Ovary (tissue), 9 donors: ENCODE measurements around the gene MARK3. TPM values are rescaled to one million over a fixed set of nuclear protein-coding genes. Genes with fewer than 3 reads are reported as not detected.

ENCODE experiments used
- DNase-seq, 5 donors: peaks; one replicate each; pipeline ENCODE4 v3.0.0-alpha.2; 2019 to 2020
- H3K27ac ChIP-seq, 2 donors: fragments of 200-600 bp; one replicate each; pipeline versions ENCODE4 v1.5.1 to v1.8.0; 2019 to 2022
- H3K27me3 ChIP-seq: fragments of 200-600 bp; one replicate; pipeline ENCODE4 v1.8.0; 2022
- H3K36me3 ChIP-seq: fragments of 200-600 bp; sonication (generic); one replicate; pipeline ENCODE4 v1.5.1; 2019
- H3K4me1 ChIP-seq: one replicate; pipeline ENCODE4 v1.8.1; 2013; ENCODE audit warnings: mild to moderate bottlenecking, moderate library complexity; ENCODE audit not compliant: insufficient read depth
- H3K4me3 ChIP-seq: fragments of 200-600 bp; sonication (generic); one replicate; pipeline ENCODE4 v1.5.1; 2017
- H3K9me3 ChIP-seq, 2 donors: fragments of 200-600 bp in 1 of 2; sonication (generic) in 1 of 2; one replicate each; pipeline versions ENCODE4 v1.5.1 to v1.8.1; 2013 to 2019; ENCODE audit warnings: mild to moderate bottlenecking in 1 of 2, moderate library complexity in 1 of 2
- CTCF ChIP-seq, 3 donors: fragments of 450-650 bp in 2 of 3; fragments of 200-600 bp in 1 of 3; IDR thresholded peaks; one replicate each; pipeline versions ENCODE4 v1.5.1 to v1.8.0; 2016 to 2022; ENCODE audit warnings: antibody characterized with exemption in 3 of 3, mild to moderate bottlenecking in 1 of 3
- EP300 ChIP-seq: sonication (generic); formaldehyde crosslinking; IDR thresholded peaks from one replicate; pipeline ENCODE4 v1.6.1; 2017; ENCODE audit warnings: antibody characterized with exemption
- POLR2A ChIP-seq: fragments of 450-650 bp; IDR thresholded peaks from one replicate; pipeline ENCODE4 v1.6.1; 2017; ENCODE audit warnings: antibody characterized with exemption, mild to moderate bottlenecking, moderate library complexity
- WGBS, 3 donors: extraction: QIAGEN DNeasy Blood & Tissue Kit in 1 of 3; methylation state at CpG; one replicate each; pipeline versions ENCODE4 v1.1.5 to v1.1.7; 2013 to 2017; 5-methylcytosine and 5-hydroxymethylcytosine counted together
- intact Hi-C, 4 donors: fragments of 100-400 bp; cut with DNase I; formaldehyde crosslinking; loops; one replicate each; pipeline versions ENCODE4 v1.11.0 to v1.15.1; 2022 to 2023
- polyA plus RNA-seq, 2 donors: library from polyadenylated mRNA; stranded (reverse); fragments of 200-250 nt in 1 of 2; fragments of 350-450 nt in 1 of 2; fragmentation: Illumina TruSeq in 1 of 2; extraction: RNeasy Lipid Tissue Mini Kit (QIAGEN cat#74804) in 1 of 2; gene quantifications; one replicate each; pipeline ENCODE4 v1.2.3, GENCODE V29; 2013 to 2014
- total RNA-seq, 7 donors: library from RNA; depleted of rRNA in 2 of 7; stranded (reverse); fragments of >200 nt in 2 of 7; fragmentation: NEBNext Ultra II Directional in 3 of 7; extraction: Animal tissue kit (Norgen Biotek cat#: 25700) in 3 of 7; gene quantifications; one replicate each; pipeline versions ENCODE4 v1.1.0 to v1.2.4, GENCODE V29; 2016 to 2023
- donor health status: DM: no; HTN: no; CAD: no; lungs with moderate emphysema.
- donor health status: DM: no; HTN: no; CAD: no.
- donor health status: Bipolar disorder and iron deficiency.
- donor health status: DM: yes; HTN: yes; CAD: no.
- donor health status: DM: no; HTN: no; CAD: no.
- donor health status: DM: yes; HTN: yes; CAD: no.

The MARK3 gene
- total and polyA plus RNA-seq, 9 donors, result 46.4 to 110 (median 71.1) TPM

GRCh38 chr14:103518422-103519042, 133.3 kb downstream of the MARK3 start:
- no peaks in the 10 kb centered on the region for H3K36me3 ChIP-seq
- 35 to 47% (median 47%) methylated on average over 6 to 9 of the region's 9 CpGs for WGBS, 3 donors
- intact Hi-C loops, result loop anchor here in 2 of 4 donors (1.0 to 5.0 kb wide), 2 partner anchors 28 to 34 kb away; no protein-coding TSS in a partner anchor
- no peaks in the 10 kb centered on the region for H3K27me3 ChIP-seq
- TF ChIP-seq EP300 (no peak), POLR2A (peak; percentile 24), CTCF (IDR thresholded peaks at IDR 0.05) (peak; percentile 57 to 93 (median 85))
- no peaks in the 10 kb centered on the region for H3K9me3 ChIP-seq
- H3K27ac ChIP-seq, result peak overlapping the region; percentile 58 to 63
- no peak overlapping the region for H3K4me3 ChIP-seq
- DNase-seq, result peak; percentile 68 to 85 (median 80)
- H3K4me1 ChIP-seq, result peaks cover 10% of the 10 kb centered on the region

DNA sequence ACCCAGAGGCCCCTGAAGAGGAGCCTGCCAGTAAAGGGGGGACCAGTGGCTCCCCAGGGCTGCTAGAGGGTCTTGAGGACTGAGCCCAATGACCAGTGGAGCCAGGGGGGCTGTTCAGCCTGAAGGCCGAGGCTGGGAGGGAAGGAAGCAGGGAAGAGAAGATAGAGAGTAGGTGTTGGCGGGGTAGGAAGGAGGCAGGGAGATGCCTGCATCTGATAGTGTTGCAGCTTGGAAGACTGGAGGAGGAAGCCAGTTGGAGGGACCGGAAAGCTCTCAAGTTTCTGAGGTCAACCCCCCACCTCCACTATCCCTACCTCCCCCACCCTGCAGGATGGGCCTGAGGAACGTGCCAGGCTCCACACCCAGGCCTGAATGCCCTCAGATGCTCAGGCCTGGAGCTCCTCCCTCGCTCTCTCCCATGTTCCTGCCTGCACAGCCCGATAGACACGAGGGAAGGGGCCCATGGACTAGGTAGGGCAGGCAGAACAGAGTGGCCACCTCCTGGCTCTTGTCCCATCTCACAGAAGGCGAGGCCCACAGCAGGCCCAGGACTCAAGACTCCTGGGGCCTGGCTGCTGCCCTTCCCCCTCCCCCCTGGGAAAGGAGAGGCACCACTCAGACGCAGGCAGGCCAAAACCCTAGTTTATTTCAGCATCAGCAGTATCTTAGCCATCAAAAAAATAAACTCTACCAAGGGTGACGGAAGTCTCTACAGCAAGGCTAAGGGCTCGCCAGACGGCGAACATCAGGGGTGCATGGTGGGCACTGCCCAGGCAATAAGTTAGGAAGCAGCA, 134.0 kb downstream of the MARK3 start:
- H3K36me3 ChIP-seq, result no peaks in the 10 kb centered on the region
- 48 to 51% (median 48%) methylated on average over 13 of the region's 13 CpGs for WGBS, 3 donors
- peak overlapping the region in 1 of 2 donors; percentile 66 for H3K27ac ChIP-seq
- no peaks in the 10 kb centered on the region for H3K9me3 ChIP-seq
- no peak for TF ChIP-seq POLR2A
- no peaks in the 10 kb centered on the region for H3K27me3 ChIP-seq
- peak in 3 of 5 donors; percentile 39 to 48 (median 46) for DNase-seq
- intact Hi-C loops, result loop anchor here in 1 of 4 donors (5.0 kb wide), 1 partner anchor 33 kb away; no protein-coding TSS in a partner anchor
- H3K4me3 ChIP-seq, result no peak overlapping the region
- H3K4me1 ChIP-seq, result peaks cover 10% of the 10 kb centered on the region

DNA sequence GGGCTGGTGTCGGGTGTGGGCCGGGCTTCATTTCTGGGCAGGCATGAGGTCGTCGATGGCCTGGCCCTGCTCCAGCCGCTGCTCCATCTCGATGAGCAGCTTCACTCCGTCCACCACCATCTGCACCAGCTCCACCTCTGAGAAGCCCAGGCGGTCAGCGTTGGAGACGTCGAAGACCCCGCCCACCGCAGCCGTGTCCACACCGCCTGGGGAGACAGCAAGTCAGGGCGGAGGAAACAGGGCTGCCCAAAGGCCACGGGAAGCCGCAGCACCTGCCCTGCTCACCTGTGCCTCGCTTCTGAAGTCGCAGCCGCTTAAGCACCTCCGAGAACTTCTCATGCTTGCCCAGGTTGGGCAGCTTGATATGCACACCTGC, 134.6 kb downstream of the MARK3 start:
- Histone ChIP-seq H3K4me3 (no peak overlapping the region), H3K27me3 (no peaks in the 10 kb centered on the region), H3K27ac (peak overlapping the region in 1 of 2 donors; percentile 66), H3K36me3 (no peaks in the 10 kb centered on the region), H3K9me3 (no peaks in the 10 kb centered on the region), H3K4me1 (peaks cover 10% of the 10 kb centered on the region)
- 57 to 63% (median 59%) methylated on average over 21 to 22 of the region's 22 CpGs for WGBS, 3 donors
- no peak for TF ChIP-seq EP300
- no peak for TF ChIP-seq POLR2A
- TF ChIP-seq CTCF (IDR thresholded peaks at IDR 0.05), result no peak
- intact Hi-C loops, result loop anchor here in 1 of 4 donors (5.0 kb wide), 1 partner anchor 32 kb away; no protein-coding TSS in a partner anchor
- DNase-seq, result peak in 4 of 5 donors; percentile 38 to 72 (median 58)

DNA sequence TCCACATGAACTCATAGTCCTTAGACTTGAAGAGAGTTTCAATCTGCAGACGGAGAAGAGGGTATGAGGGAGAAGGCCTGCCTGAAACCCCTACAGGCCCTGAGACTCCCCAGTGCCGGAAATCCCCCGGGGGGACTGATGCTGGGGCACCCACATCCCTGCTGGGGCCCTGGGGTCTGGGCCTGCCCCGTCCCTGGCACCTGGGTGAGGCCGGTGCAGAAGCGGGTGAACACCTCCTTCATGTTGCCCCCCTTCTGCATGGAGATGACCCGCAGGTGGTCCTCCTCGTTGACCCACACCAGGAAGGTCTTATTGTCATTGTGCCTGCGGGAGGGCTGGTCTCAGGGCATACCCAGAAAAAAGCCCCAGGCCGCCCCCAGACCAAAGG, 135.0 kb downstream of the MARK3 start:
- H3K9me3 ChIP-seq, result no peaks in the 10 kb centered on the region
- intact Hi-C loops, result no loop called here
- no peaks in the 10 kb centered on the region for H3K36me3 ChIP-seq
- no peak for DNase-seq
- H3K4me1 ChIP-seq, result peaks cover 10% of the 10 kb centered on the region
- H3K27me3 ChIP-seq, result no peaks in the 10 kb centered on the region
- 59 to 70% (median 66%) methylated on average over 10 of the region's 10 CpGs for WGBS, 3 donors
- peak overlapping the region; percentile 11 to 66 for H3K27ac ChIP-seq
- H3K4me3 ChIP-seq, result no peak overlapping the region
- TF ChIP-seq EP300 (no peak), CTCF (IDR thresholded peaks at IDR 0.05) (no peak), POLR2A (no peak)
